GM10266 (cell line): ENCODE results near the gene CPEB3.
"Not testable (repeated sequence)": the region's sequence is repeated elsewhere in the genome, so short reads cannot be mapped to it uniquely, and the experiment has no call there.

Source experiments
- DNase-seq: peaks from one replicate; pipeline ENCODE4 v3.0.0; 2012; ENCODE audit errors: extremely low spot score
- TF ChIP-seq, protein P1 (sequence below): IDR thresholded peaks from 2 replicates; pipeline ENCODE4 v1.5.1; 2012; ENCODE audit warnings: mild to moderate bottlenecking, low read depth; ENCODE audit not compliant: control insufficient read depth, insufficient read depth; ENCODE audit errors: missing control alignments

The CPEB3 gene

DNA sequence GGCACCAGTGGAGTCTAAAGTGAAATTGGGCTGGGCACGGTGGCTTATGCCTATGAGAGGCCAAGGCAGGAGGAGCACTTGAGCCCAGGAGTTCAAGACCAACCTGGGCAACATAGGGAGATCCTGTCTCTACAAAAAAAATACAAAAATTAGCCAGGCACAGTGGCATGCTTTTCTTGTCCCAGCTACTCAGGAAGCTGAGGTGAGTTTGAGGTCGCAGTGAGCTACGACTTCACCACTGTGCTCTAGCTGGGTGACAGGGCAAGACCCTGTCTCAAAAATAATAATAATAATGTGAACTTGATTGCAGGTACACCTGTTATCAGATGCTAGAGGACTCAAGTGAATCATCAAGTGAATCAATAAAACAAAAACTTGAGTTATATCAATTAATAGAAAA lies 259.3 kb downstream of the CPEB3 start:
- DNase-seq = no peak
- TF ChIP-seq, protein P1, sequence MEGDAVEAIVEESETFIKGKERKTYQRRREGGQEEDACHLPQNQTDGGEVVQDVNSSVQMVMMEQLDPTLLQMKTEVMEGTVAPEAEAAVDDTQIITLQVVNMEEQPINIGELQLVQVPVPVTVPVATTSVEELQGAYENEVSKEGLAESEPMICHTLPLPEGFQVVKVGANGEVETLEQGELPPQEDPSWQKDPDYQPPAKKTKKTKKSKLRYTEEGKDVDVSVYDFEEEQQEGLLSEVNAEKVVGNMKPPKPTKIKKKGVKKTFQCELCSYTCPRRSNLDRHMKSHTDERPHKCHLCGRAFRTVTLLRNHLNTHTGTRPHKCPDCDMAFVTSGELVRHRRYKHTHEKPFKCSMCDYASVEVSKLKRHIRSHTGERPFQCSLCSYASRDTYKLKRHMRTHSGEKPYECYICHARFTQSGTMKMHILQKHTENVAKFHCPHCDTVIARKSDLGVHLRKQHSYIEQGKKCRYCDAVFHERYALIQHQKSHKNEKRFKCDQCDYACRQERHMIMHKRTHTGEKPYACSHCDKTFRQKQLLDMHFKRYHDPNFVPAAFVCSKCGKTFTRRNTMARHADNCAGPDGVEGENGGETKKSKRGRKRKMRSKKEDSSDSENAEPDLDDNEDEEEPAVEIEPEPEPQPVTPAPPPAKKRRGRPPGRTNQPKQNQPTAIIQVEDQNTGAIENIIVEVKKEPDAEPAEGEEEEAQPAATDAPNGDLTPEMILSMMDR = no peak

DNA sequence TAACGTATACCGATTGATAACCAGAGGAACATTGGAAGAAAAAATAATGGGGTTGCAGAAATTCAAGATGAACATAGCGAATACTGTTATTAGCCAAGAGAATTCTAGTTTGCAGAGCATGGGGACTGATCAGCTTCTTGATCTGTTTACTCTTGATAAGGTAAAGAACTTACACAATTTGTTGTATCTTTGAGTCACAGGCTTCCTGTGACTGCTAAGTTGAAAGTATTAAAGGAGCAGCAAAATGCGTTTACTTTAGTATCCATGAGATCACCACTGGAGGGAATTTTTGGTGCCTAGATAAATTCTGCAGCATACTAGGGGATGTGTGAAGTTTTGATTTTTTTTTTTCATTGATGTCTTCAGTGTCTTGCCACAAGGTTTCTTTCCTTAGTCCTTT lies 263.7 kb downstream of the CPEB3 start:
- TF ChIP-seq, protein P1 = no peak

GRCh38 chr10:92025340-92025739 lies 265.5 kb downstream of the CPEB3 start:
- not testable (repeated sequence) for DNase-seq

More for the DNA sequence above, 263.7 kb downstream of the CPEB3 start:
- DNase-seq = no peak

DNA sequence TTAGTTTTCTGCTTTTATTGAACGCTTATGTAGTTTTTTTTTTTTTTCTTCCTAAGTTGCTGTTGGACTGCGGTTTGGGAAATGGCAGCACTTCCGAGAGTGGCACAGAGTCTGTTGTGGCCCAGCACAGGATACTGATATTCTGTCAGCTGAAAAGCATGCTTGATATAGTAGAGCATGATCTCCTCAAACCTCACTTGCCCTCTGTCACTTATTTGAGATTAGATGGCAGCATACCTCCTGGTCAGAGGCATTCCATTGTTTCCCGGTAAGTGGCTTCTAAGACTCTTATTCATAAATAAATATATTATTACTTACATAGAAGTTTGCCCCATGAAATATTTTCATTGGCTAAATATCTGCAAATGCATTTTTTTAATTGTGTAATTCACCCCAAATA lies 266.2 kb downstream of the CPEB3 start:
- DNase-seq = no peak
- TF ChIP-seq, protein P1 = no peak

- DNase-seq = no peak
- TF ChIP-seq, protein P1 = no peak
These were observed 276.3 kb downstream of the CPEB3 start for GRCh38 chr10:92014620-92015019.

DNA sequence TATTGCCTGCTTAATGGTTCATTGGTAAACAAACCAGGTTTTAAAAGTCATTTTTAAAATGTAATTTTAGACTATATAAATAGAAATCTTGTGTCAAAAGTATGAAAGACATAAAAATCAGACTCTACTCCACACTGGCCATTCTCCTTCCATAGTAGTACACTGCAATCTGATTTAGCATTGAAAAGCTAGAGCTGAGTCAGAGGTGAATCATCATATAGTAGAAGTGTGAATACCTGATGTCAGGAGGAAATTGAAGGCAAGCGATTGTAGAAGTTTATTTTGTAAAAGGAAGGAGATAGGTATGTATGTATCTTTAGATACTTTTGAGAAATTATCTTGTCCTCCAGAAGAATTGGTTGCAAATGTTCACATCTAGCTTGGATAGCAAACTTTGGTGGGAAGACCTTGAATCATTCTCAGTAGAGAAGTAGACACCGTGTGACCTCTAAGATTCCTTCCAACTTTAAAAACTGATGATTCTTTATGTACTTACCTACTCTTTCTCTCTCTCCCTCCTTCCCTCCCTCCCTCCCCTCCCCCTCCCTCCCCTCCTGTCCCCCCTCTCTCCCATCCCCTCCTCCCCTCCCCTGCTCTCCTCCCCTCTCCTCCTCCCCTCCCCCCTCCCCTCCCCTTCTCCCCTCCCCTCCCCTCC lies 279.2 kb downstream of the CPEB3 start:
- TF ChIP-seq, protein P1 = no peak
- no peak for DNase-seq

DNA sequence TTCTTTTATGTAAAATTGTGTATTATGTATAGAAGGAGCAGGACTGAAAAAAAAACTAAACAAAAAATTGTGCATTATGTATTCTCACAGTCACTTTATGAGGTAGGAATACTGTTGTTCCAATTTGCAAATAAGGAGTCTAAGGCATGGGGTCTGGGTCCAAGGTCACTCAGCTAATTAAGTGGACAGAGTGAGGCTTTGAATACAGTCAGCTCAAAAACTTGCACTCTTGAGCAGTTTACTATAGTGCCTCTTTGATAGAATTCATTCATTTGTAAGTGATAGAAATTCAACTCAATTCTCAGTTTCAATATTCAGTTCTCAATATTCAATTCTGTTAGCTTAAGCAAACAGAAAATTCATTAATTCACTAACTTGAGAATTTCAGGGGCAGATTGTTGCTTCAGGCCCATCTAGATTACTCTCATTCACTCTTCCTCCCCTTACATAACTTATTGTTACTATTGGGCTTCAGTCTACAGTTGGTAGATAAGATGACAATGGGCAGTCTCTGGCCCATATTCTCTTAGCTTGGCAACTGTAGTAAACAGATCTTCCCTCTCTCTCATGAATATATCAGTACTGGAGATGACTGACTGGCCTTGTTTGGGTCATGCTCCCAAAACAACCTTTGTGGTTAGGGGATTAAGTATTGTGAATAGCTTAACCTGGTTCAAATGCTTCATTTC lies 280.7 kb downstream of the CPEB3 start:
- TF ChIP-seq, protein P1 = no peak
- no peak for DNase-seq
